Fibroblast of skin of back (primary cell): ENCODE measurements around the gene GFRA1.

Experiments
- DNase-seq: peaks from one replicate; pipeline ENCODE4 v3.0.0-alpha.2; 2013

Gene GFRA1

GRCh38 chr10:116024271-116024878 is 248.6 kb downstream of the GFRA1 start:
- no peak for DNase-seq

DNA sequence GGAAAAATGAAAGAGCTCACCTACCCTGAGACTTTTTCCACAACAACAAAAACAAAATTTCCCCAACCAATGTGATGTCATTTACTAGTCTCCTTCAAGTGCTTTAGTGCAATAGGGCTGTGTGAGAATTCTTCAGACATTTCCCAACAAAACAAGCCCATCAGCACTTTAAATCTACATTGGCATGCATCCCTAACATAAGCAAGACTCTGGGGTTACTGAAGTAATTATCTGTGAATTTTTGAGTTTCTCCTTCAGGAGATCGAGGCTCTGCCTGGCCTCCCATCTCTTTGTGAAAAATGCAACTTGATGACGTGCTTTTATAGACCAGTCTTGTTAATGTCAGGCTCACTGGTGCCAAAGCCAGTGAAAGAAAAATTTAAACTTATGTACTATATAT is 255.6 kb downstream of the GFRA1 start:
- DNase-seq = no peak

GRCh38 chr10:116015583-116016333 is 257.2 kb downstream of the GFRA1 start:
- DNase-seq = no peak

DNA sequence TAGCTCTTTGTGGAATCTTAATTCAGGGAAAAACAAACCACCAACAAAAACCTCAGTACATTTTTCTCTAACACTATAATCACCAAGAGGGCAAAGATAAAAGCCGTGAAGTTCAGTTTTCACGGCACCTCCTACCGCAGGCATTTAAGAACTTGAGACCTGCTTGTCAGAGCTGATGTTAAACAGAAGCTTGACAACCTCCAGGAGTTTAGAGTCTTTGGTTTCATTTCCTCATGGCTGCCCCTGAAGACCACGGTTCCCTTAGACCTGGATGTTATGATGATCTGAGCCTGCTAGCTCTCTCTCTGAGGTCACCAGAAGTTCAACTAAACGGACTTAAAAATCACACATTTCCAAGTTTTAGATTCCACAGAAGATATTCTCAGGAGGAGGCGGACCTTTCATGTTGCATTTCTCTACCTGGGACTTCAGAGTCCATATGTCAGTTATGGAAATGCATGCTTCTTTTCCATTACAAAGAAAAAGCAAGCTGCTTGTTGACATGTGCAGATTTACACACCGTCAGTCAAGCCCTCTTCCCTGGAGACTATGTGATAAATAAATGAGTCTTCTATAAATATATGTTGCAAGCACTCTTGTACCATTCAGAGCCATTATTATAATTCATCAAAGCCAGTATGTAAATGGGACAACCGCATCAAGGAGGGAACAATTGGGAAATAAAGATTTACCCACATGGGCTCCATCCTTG is 258.0 kb downstream of the GFRA1 start:
- no peak for DNase-seq

GRCh38 chr10:116014326-116014725 is 258.7 kb downstream of the GFRA1 start:
- DNase-seq = no peak

DNA sequence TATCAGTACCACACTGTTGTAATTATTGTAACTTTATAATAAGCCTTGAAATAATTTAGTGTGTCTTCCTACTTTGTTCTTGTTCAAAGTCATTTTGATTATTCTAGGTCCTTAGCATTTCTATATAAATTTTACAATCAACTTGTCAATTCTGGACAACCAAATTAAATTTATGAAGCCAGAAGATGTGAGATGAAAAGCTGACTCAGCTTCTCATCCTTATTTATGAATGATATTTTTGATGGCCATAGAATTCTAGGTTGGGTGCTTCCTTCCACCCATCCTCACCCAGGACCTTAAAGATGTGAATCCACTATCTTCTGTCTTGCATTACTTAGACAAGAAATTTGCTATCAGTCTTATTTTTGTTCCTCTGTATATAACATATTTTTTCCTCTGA is 261.1 kb downstream of the GFRA1 start:
- no peak for DNase-seq

GRCh38 chr10:116007256-116007891 is 265.6 kb downstream of the GFRA1 start:
- DNase-seq = no peak
